HepG2 (cell line): Measurements from ENCODE around the gene SERTAD2. TPM values are rescaled to one million over a fixed set of nuclear protein-coding genes. Genes with fewer than 3 reads are reported as not detected.

ENCODE experiments used
- CEBPG ChIP-seq: IDR thresholded peaks from 2 replicates; pipeline ENCODE4 v1.6.1; 2016
- FOSL2 ChIP-seq: sonication (generic); formaldehyde crosslinking; IDR thresholded peaks from 2 replicates; pipeline ENCODE4 v1.4.0; 2020; ENCODE audit warnings: missing genetic modification reagents
- GZF1 ChIP-seq: sonication (generic); formaldehyde crosslinking; IDR thresholded peaks from 2 replicates; pipeline ENCODE4 v1.5.1; 2020; ENCODE audit warnings: mild to moderate bottlenecking, missing genetic modification reagents
- HNRNPLL ChIP-seq: fragments of 200-400 bp; formaldehyde crosslinking; IDR thresholded peaks from 2 replicates; pipeline ENCODE4 v1.6.1; 2017; ENCODE audit warnings: mild to moderate bottlenecking, low read depth, low read length; ENCODE audit not compliant: poor library complexity, severe bottlenecking
- KMT2A ChIP-seq: sonication (generic); formaldehyde crosslinking; IDR thresholded peaks from 2 replicates; pipeline ENCODE4 v1.4.0; 2020; ENCODE audit warnings: missing genetic modification reagents
- KMT2B ChIP-seq: IDR thresholded peaks from 2 replicates; pipeline ENCODE4 v1.6.1; 2016; ENCODE audit warnings: missing genetic modification reagents, missing compliant biosample characterization
- MXD3 ChIP-seq: IDR thresholded peaks from 2 replicates; pipeline ENCODE4 v1.6.1; 2016; ENCODE audit warnings: mild to moderate bottlenecking, missing biosample characterization, missing genetic modification reagents
- NFIC ChIP-seq: IDR thresholded peaks from 2 replicates; pipeline ENCODE4 v1.6.1; 2012; ENCODE audit warnings: mild to moderate bottlenecking, low read length, inconsistent platforms
- SNAPC4 ChIP-seq: sonication (generic); formaldehyde crosslinking; IDR thresholded peaks from 2 replicates; pipeline ENCODE4 v1.4.0; 2020; ENCODE audit warnings: mild to moderate bottlenecking, missing genetic modification reagents
- SUZ12 ChIP-seq: fragments of 150-350 bp; IDR thresholded peaks from 2 replicates; pipeline ENCODE4 v1.6.1; 2014; ENCODE audit warnings: low read depth, low read length
- TRIM22 ChIP-seq: fragments of 450-650 bp; IDR thresholded peaks from 2 replicates; pipeline ENCODE4 v1.6.1; 2017
- XRCC5 ChIP-seq: fragments of 200-400 bp; formaldehyde crosslinking; optimal IDR thresholded peaks from 2 replicates; pipeline ENCODE3; 2017; ENCODE audit warnings: mild to moderate bottlenecking, low read length
- ZNF124 ChIP-seq: sonication (generic); formaldehyde crosslinking; IDR thresholded peaks from 2 replicates; pipeline ENCODE4 v1.4.0; 2020; ENCODE audit warnings: missing genetic modification reagents
- ZNF138 ChIP-seq: sonication (generic); formaldehyde crosslinking; IDR thresholded peaks from 2 replicates; pipeline ENCODE4 v1.5.0; 2020; ENCODE audit warnings: mild to moderate bottlenecking, low read depth, missing genetic modification reagents
- ZNF234 ChIP-seq: sonication (generic); formaldehyde crosslinking; conservative IDR thresholded peaks from 2 replicates; pipeline ENCODE4 v1.5.1; 2020; ENCODE audit warnings: mild to moderate bottlenecking, missing genetic modification reagents
- ZNF317 ChIP-seq: sonication (generic); formaldehyde crosslinking; IDR thresholded peaks from 2 replicates; pipeline ENCODE4 v1.5.0; 2020; ENCODE audit warnings: mild to moderate bottlenecking, missing genetic modification reagents
- ZNF557 ChIP-seq: sonication (generic); formaldehyde crosslinking; IDR thresholded peaks from 2 replicates; pipeline ENCODE4 v1.4.0; 2020; ENCODE audit warnings: missing genetic modification reagents
- ZNF737 ChIP-seq: sonication (generic); formaldehyde crosslinking; IDR thresholded peaks from 2 replicates; pipeline ENCODE4 v1.5.0; 2020; ENCODE audit warnings: missing genetic modification reagents, mild to moderate bottlenecking, borderline replicate concordance
- polyA plus RNA-seq, 8 experiments: library from polyadenylated mRNA; depleted of rRNA in 3 of 8; stranded (reverse) in 7 of 8; unstranded in 1 of 8; fragments of >200 nt; fragmentation: Illumina TruSeq in 4 of 8; extraction: Trizol in 4 of 8; gene quantifications; 2 replicates each; pipeline versions ENCODE4 v1.2.1 to v1.2.3, GENCODE V29; 2011 to 2016; ENCODE audit warnings: low read depth in 4 of 8, missing spikeins in 1 of 8, mixed read lengths in 1 of 8; ENCODE audit not compliant: insufficient read depth in 1 of 8
- total RNA-seq, 5 experiments: library from RNA; depleted of rRNA; stranded (reverse); fragments of >200 nt; fragmentation: Illumina TruSeq; extraction: Trizol; gene quantifications; 2 replicates each; pipeline ENCODE4 v1.2.3, GENCODE V29; 2016; ENCODE audit warnings: low read depth in 1 of 5
- TF ChIP-seq, protein P1 (sequence below): sonication (generic); formaldehyde crosslinking; IDR thresholded peaks from 2 replicates; pipeline ENCODE4 v1.4.0; 2020; ENCODE audit warnings: low read depth, mild to moderate bottlenecking, missing genetic modification reagents
- TF ChIP-seq, protein P2 (sequence below): sonication (generic); formaldehyde crosslinking; IDR thresholded peaks from 2 replicates; pipeline ENCODE4 v1.4.0; 2020; ENCODE audit warnings: missing genetic modification reagents

SERTAD2 gene
- total and polyA plus RNA-seq, 2 of the 13 experiments (the other 11 are each of a cell fraction or from before 2014, with no cell fraction given), result 6.7 to 22.6 TPM

DNA sequence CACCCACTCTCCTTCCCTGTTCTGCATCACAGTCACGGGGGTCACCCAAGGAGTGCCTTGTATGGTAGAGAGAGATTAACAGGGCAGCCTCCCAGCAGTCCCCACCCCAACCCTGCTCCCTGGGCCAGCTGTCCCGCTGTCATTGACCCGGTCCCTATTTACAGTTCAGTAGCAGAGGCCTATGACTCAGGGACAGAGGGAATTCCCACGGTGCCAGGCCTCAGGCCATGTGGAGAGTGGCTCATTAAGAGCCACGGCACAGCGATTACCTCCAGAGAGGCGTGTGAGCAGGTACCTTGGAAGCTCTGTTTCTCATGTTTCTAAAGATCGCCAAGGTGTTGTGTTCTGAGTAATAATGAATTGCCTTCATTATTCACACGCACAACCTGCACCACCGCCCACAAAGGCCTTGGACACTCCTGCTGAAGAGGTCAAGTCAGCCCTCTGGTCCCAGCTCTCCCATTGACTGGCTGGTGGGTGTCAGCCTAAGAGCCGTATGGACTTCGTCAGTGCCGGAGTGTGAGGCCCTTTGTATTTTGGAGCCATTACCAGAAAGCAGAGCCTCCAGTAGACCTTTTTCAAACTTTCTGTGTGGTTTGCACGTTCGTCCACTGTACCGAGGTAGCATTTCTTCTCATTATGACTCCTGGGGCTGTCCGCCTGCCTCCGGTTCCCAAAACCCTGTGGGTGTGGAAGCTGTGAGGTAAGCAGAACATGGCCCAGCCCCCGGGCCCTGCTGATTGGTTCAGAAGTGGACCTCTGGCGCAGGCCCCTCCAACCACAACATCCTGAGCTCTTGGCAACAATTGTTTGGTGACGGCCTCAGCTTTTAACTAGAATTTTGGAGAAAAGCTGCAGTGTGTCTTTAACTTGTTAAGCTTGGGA is 47.0 kb downstream of the SERTAD2 start (continued):
- TF ChIP-seq, protein P1, sequence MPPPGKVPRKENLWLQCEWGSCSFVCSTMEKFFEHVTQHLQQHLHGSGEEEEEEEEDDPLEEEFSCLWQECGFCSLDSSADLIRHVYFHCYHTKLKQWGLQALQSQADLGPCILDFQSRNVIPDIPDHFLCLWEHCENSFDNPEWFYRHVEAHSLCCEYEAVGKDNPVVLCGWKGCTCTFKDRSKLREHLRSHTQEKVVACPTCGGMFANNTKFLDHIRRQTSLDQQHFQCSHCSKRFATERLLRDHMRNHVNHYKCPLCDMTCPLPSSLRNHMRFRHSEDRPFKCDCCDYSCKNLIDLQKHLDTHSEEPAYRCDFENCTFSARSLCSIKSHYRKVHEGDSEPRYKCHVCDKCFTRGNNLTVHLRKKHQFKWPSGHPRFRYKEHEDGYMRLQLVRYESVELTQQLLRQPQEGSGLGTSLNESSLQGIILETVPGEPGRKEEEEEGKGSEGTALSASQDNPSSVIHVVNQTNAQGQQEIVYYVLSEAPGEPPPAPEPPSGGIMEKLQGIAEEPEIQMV (CRISPR knock-in tag), result no peak
- TF ChIP-seq, protein P2, sequence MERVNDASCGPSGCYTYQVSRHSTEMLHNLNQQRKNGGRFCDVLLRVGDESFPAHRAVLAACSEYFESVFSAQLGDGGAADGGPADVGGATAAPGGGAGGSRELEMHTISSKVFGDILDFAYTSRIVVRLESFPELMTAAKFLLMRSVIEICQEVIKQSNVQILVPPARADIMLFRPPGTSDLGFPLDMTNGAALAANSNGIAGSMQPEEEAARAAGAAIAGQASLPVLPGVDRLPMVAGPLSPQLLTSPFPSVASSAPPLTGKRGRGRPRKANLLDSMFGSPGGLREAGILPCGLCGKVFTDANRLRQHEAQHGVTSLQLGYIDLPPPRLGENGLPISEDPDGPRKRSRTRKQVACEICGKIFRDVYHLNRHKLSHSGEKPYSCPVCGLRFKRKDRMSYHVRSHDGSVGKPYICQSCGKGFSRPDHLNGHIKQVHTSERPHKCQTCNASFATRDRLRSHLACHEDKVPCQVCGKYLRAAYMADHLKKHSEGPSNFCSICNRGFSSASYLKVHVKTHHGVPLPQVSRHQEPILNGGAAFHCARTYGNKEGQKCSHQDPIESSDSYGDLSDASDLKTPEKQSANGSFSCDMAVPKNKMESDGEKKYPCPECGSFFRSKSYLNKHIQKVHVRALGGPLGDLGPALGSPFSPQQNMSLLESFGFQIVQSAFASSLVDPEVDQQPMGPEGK (CRISPR knock-in tag), result 0 out of 2 replicates have a peak, but pooled peaks have one; percentile 6
- TF ChIP-seq SNAPC4, result no peak
- TF ChIP-seq SUZ12, result no peak
- TF ChIP-seq MXD3 (CRISPR knock-in tag), result no peak
- TF ChIP-seq KMT2B (CRISPR knock-in tag), result no peak
- no peak for TF ChIP-seq ZNF234 (CRISPR knock-in tag)
- no peak for TF ChIP-seq ZNF317 (CRISPR knock-in tag)
- peak; percentile 33; the same call in 1 of the 2 replicates for TF ChIP-seq KMT2A
- no peak for TF ChIP-seq ZNF737 (CRISPR knock-in tag)
- TF ChIP-seq XRCC5, result no peak
- no peak for TF ChIP-seq TRIM22
- no peak for TF ChIP-seq ZNF138 (CRISPR knock-in tag)
- TF ChIP-seq GZF1 (CRISPR knock-in tag), result peak; percentile 57; the same call in 1 of the 2 replicates
- no peak for TF ChIP-seq ZNF124 (CRISPR knock-in tag)
- peak; percentile 95 for TF ChIP-seq FOSL2 (CRISPR knock-in tag)
- no peak for TF ChIP-seq CEBPG
- TF ChIP-seq NFIC, result no peak
- TF ChIP-seq HNRNPLL, result no peak
- TF ChIP-seq ZNF557 (CRISPR knock-in tag), result no peak
